SH-SY5Y (cell line): ENCODE results near the gene GBX2.

Experiments used
- GATA2 ChIP-seq: IDR thresholded peaks from 2 replicates; pipeline ENCODE4 v1.6.1; 2011; ENCODE audit warnings: mild to moderate bottlenecking, low read depth, low read length
- GATA3 ChIP-seq: IDR thresholded peaks from 2 replicates; pipeline ENCODE4 v1.6.1; 2011; ENCODE audit warnings: low read depth, mild to moderate bottlenecking, low read length, moderate library complexity

GBX2 gene

GRCh38 chr2:236168110-236169080, at the start of gene GBX2:
GBX2 (minus strand) TSS chr2:236168386; CDS start chr2:236167971, 415 bp downstream.
- TF ChIP-seq GATA3 (no peak), GATA2 (no peak)

- TF ChIP-seq GATA3: no peak
These were observed 49.7 kb upstream of the GBX2 start for GRCh38 chr2:236217926-236218325.

GRCh38 chr2:236216711-236217110, 48.5 kb upstream of the GBX2 start:
- no peak for TF ChIP-seq GATA2
- TF ChIP-seq GATA3: no peak

GRCh38 chr2:236215761-236216333, 47.7 kb upstream of the GBX2 start:
- TF ChIP-seq GATA2 (no peak), GATA3 (no peak)

- TF ChIP-seq GATA3 (no peak), GATA2 (no peak)
These were observed 47.0 kb upstream of the GBX2 start for GRCh38 chr2:236215196-236215595.

GRCh38 chr2:236214376-236214995, 46.3 kb upstream of the GBX2 start:
- TF ChIP-seq GATA2 (no peak), GATA3 (no peak)

GRCh38 chr2:236211296-236211695, 43.1 kb upstream of the GBX2 start:
- TF ChIP-seq GATA2: no peak
- TF ChIP-seq GATA3: no peak

GRCh38 chr2:236210536-236210935, 42.4 kb upstream of the GBX2 start:
- TF ChIP-seq GATA2 (no peak), GATA3 (no peak)

- TF ChIP-seq GATA3 (no peak), GATA2 (no peak)
These were observed 41.8 kb upstream of the GBX2 start for GRCh38 chr2:236209996-236210395.

GRCh38 chr2:236209535-236209934, 41.3 kb upstream of the GBX2 start:
- no peak for TF ChIP-seq GATA3
- TF ChIP-seq GATA2: no peak

GRCh38 chr2:236208019-236208926, 40.1 kb upstream of the GBX2 start:
- TF ChIP-seq GATA2: no peak
- TF ChIP-seq GATA3: no peak

GRCh38 chr2:236207472-236207871, 39.3 kb upstream of the GBX2 start:
- TF ChIP-seq GATA3: no peak
- no peak for TF ChIP-seq GATA2

GRCh38 chr2:236205867-236206645, 37.9 kb upstream of the GBX2 start:
- TF ChIP-seq GATA2 (no peak), GATA3 (no peak)

GRCh38 chr2:236204953-236205352, 36.8 kb upstream of the GBX2 start:
- TF ChIP-seq GATA3 (no peak), GATA2 (no peak)

GRCh38 chr2:236200378-236200777, 32.2 kb upstream of the GBX2 start:
- TF ChIP-seq GATA2: no peak
- TF ChIP-seq GATA3: no peak
